Caco-2 (cell line): ENCODE data around the gene ATRIP. TPM values are rescaled to one million over a fixed set of nuclear protein-coding genes. Genes with fewer than 3 reads are reported as not detected.

Experiments
- BruUV-seq: library from RNA; stranded (reverse); fragments of 400-500 nt; replicated peaks from 2 replicates; lab custom pipeline; 2021; lab: Mats Ljungman, UMichigan
- CTCF ChIA-PET: fragments of 300-600 bp; sonication (Branson Sonifier 250); formaldehyde crosslinking; loops from one replicate; lab custom pipeline; 2022; ENCODE audit warnings: antibody characterized with exemption; lab: Charles Lee
- POLR2A ChIA-PET: fragments of 300-600 bp; sonication (Branson Sonifier 250); formaldehyde crosslinking; loops from one replicate; lab custom pipeline; 2022; ENCODE audit warnings: antibody characterized with exemption; lab: Charles Lee
- DNase-seq, 2 experiments: peaks; one replicate each; pipeline versions ENCODE4 v3.0.0 to v3.0.0-alpha.2; 2020 to 2022
- H3K27me3 ChIP-seq: replicated peaks from 2 replicates; pipeline ENCODE4 v1.6.0; 2011; ENCODE audit warnings: low read length; ENCODE audit not compliant: control insufficient read depth, insufficient read depth
- H3K36me3 ChIP-seq: 2 replicates; pipeline ENCODE4 v1.5.1; 2011; ENCODE audit warnings: low read length; ENCODE audit not compliant: control insufficient read depth, insufficient read depth
- H3K4me1 ChIP-seq: fragments of 250-450 bp; sonication (Bioruptor Pico); 2 replicates; pipeline ENCODE4 v1.5.1; 2020; ENCODE audit warnings: mild to moderate bottlenecking
- H3K4me3 ChIP-seq: 2 replicates; pipeline ENCODE4 v1.5.1; 2011; ENCODE audit warnings: low read depth, mild to moderate bottlenecking, control low read depth, low read length
- H3K9me3 ChIP-seq: fragments of 250-450 bp; sonication (Bioruptor Pico); 2 replicates; pipeline ENCODE4 v1.5.1; 2020; ENCODE audit warnings: mild to moderate bottlenecking, moderate library complexity
- H3K27ac Mint-ChIP-seq: one replicate; pipeline ENCODE4 v1.8.0; 2022; ENCODE audit warnings: mixed read lengths; ENCODE audit not compliant: unreplicated experiment
- H3K27me3 Mint-ChIP-seq: one replicate; pipeline ENCODE4 v1.8.0; 2022; ENCODE audit warnings: mixed read lengths; ENCODE audit not compliant: insufficient read depth, unreplicated experiment
- H3K36me3 Mint-ChIP-seq: one replicate; pipeline ENCODE4 v1.8.0; 2022; ENCODE audit warnings: mild to moderate bottlenecking, mixed read lengths; ENCODE audit not compliant: insufficient read depth, unreplicated experiment
- H3K4me1 Mint-ChIP-seq: one replicate; pipeline ENCODE4 v1.8.0; 2022; ENCODE audit warnings: low read depth, mixed read lengths; ENCODE audit not compliant: unreplicated experiment
- H3K4me3 Mint-ChIP-seq: one replicate; pipeline ENCODE4 v1.8.0; 2022; ENCODE audit warnings: mild to moderate bottlenecking, moderate library complexity, mixed read lengths; ENCODE audit not compliant: unreplicated experiment
- H3K9me3 Mint-ChIP-seq: one replicate; pipeline ENCODE4 v1.8.0; 2022; ENCODE audit warnings: mixed read lengths; ENCODE audit not compliant: unreplicated experiment
- CTCF ChIP-seq, 2 experiments: fragments of 200-600 bp in 1 of 2; IDR thresholded peaks; 1 replicate in 1 of 2; 2 replicates in 1 of 2; pipeline versions ENCODE4 v1.5.1 to v1.8.0; 2011 to 2022; ENCODE audit warnings: antibody characterized with exemption in 1 of 2, control low read depth in 1 of 2, inconsistent platforms in 1 of 2, low read depth in 1 of 2, low read length in 1 of 2, mild to moderate bottlenecking in 1 of 2, moderate library complexity in 1 of 2; ENCODE audit not compliant: insufficient read depth in 1 of 2, severe bottlenecking in 1 of 2, unreplicated experiment in 1 of 2
- intact Hi-C: fragments of 100-400 bp; cut with micrococcal nuclease; formaldehyde crosslinking; loops from one replicate; pipeline ENCODE4 v1.10.0; 2022; ENCODE audit not compliant: unreplicated experiment
- total RNA-seq: library from RNA; stranded (reverse); gene quantifications from 2 replicates; pipeline ENCODE4 v1.2.3, GENCODE V29; 2022

Gene ATRIP
- total RNA-seq, 1 experiment from 2014 or later, result 15.9 TPM

- peak overlapping the region; percentile 56 for H3K4me3 Mint-ChIP-seq
These were observed 19.2 kb downstream of the ATRIP start for GRCh38 chr3:48465531-48466378.

GRCh38 chr3:48466386-48467109 lies 20.0 kb downstream of the ATRIP start:
- H3K27ac Mint-ChIP-seq, result peak overlapping the region; percentile 99
- CTCF ChIA-PET, result interaction anchor here (0.7 kb wide), 1 partner anchor 41 kb away, joined by 3 read pairs; no protein-coding TSS in a partner anchor
- H3K36me3 Mint-ChIP-seq, result peaks cover 34% of the 10 kb centered on the region
- H3K27me3 Mint-ChIP-seq, result no peaks in the 10 kb centered on the region
- H3K4me1 Mint-ChIP-seq, result peaks cover 16% of the 10 kb centered on the region
- no peaks in the 10 kb centered on the region for H3K9me3 ChIP-seq
- no peak overlapping the region for H3K4me3 ChIP-seq
- no peak for TF ChIP-seq CTCF (IDR thresholded peaks at IDR 0.05; ENCODE audit: insufficient read depth in 1 of 2, low read depth in 1 of 2, low read length in 1 of 2, severe bottlenecking in 1 of 2, unreplicated experiment in 1 of 2)
- no peaks in the 10 kb centered on the region for H3K9me3 Mint-ChIP-seq
- H3K4me3 Mint-ChIP-seq, result peak overlapping the region; percentile 33
- H3K36me3 ChIP-seq, result peaks cover 5% of the 10 kb centered on the region
- BruUV-seq, result no TSS peak
- POLR2A ChIA-PET, result no interaction called here
- no peaks in the 10 kb centered on the region for H3K27me3 ChIP-seq
- no peak for DNase-seq
- H3K4me1 ChIP-seq, result peaks cover 19% of the 10 kb centered on the region
- intact Hi-C loops, result loop anchor here (10.0 kb wide), 1 partner anchor 198 kb away; the partner anchor contains the start of gene CELSR3

More at GRCh38 chr3:48465531-48466378, 19.2 kb downstream of the ATRIP start:
- ChIA-PET CTCF (interaction anchor here (0.7 to 0.9 kb wide), 2 partner anchors 30 to 42 kb away, joined by 3 to 5 read pairs; no protein-coding TSS in a partner anchor), POLR2A (no interaction called here)
- DNase-seq, result peak; percentile 97
- no peaks in the 10 kb centered on the region for H3K9me3 Mint-ChIP-seq
- H3K36me3 Mint-ChIP-seq, result peaks cover 34% of the 10 kb centered on the region
- no peaks in the 10 kb centered on the region for H3K9me3 ChIP-seq
- peak; percentile 61 to 83 for TF ChIP-seq CTCF (IDR thresholded peaks at IDR 0.05; ENCODE audit: insufficient read depth in 1 of 2, low read depth in 1 of 2, low read length in 1 of 2, severe bottlenecking in 1 of 2, unreplicated experiment in 1 of 2)
- H3K36me3 ChIP-seq, result peaks cover 5% of the 10 kb centered on the region
- BruUV-seq, result TSS peak; percentile 62
- no peaks in the 10 kb centered on the region for H3K27me3 ChIP-seq
- H3K4me1 Mint-ChIP-seq, result peaks cover 16% of the 10 kb centered on the region
- H3K4me3 ChIP-seq, result no peak overlapping the region
- intact Hi-C loops, result loop anchor here (1.0 to 10.0 kb wide), 5 partner anchors 8 to 199 kb away; partner anchors contain the start of gene CELSR3
- H3K27me3 Mint-ChIP-seq, result no peaks in the 10 kb centered on the region
- H3K4me1 ChIP-seq, result peaks cover 19% of the 10 kb centered on the region
- peak overlapping the region; percentile 99 for H3K27ac Mint-ChIP-seq

DNA sequence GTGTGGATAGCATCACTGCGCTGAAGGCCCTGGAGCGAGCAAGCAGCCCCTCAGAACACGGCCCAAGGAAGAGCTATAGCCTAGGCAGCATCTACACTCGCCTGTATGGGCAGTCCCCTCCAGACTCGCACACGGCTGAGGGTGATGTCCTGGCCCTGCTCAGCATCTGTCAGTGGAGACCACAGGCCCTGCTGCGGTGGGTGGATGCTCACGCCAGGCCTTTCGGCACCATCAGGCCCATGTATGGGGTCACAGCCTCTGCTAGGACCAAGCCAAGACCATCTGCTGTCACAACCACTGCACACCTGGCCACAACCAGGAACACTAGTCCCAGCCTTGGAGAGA lies 20.5 kb downstream of the ATRIP start:
- Histone ChIP-seq H3K4me1 (peaks cover 19% of the 10 kb centered on the region), H3K36me3 (peaks cover 5% of the 10 kb centered on the region), H3K4me3 (no peak overlapping the region), H3K27me3 (no peaks in the 10 kb centered on the region), H3K9me3 (no peaks in the 10 kb centered on the region)
- Mint-ChIP-seq H3K27me3 (no peaks in the 10 kb centered on the region), H3K4me3 (peak overlapping the region; percentile 33), H3K27ac (peak overlapping the region; percentile 99), H3K36me3 (peaks cover 34% of the 10 kb centered on the region), H3K4me1 (peaks cover 16% of the 10 kb centered on the region), H3K9me3 (no peaks in the 10 kb centered on the region)
- POLR2A ChIA-PET, result no interaction called here
- no peak for TF ChIP-seq CTCF (IDR thresholded peaks at IDR 0.05; ENCODE audit: insufficient read depth in 1 of 2, low read depth in 1 of 2, low read length in 1 of 2, severe bottlenecking in 1 of 2, unreplicated experiment in 1 of 2)
- BruUV-seq, result no TSS peak
- no peak for DNase-seq
- CTCF ChIA-PET, result no interaction called here
- intact Hi-C loops, result loop anchor here (10.0 kb wide), 1 partner anchor 198 kb away; the partner anchor contains the start of gene CELSR3
